ENCODE measurements around the gene LRRC8B.
A peak's percentile ranks its signal among the peaks of the same experiment; 100 is the strongest.
"Not testable (repeated sequence)": the region's sequence is repeated elsewhere in the genome, so short reads cannot be mapped to it uniquely, and the experiment has no call there.

The LRRC8B gene

DNA sequence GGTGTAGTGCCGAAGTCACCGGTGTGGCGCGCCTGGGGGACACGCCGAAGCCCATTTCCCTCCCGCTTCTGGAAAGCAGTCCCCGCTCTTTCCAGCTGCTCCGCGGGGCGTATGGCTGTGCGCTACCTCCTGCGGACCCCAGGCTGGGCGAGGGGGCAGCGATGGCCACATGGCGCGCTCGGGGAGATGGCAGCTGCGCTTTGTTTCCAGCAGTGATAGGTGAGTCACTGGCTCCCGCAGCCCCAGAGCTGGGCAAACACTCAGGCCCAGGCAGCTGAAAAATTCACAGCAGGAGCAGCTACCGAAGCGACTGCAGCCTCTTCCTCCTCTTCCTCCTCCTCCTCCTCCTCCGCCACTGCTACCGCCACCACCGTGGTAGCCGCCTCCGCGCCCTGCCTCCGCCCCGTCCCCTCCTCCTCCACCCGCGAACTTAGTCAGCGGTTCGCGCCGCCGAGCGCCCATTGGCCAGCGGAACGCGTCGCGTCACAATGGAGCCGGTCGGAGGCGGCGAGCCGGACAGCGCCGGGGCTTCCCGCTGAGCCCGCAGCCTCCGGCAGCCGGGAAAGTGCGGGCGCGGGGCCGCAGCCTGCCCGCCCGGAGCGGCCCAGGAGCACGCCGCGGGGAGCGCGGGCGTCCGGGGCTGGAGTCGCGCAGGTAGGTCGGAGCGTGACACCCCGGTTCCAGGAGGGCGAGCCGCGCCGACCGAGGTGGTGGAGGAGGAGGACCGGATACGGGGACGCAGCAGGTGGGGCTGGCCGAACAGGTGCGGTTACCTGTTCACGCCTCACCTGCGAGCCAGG is at the start of gene LRRC8B:
TSS of gene LRRC8B (plus strand) at position 461 of the 800 bp plus-strand sequence. CDS start 57,822 bp downstream, outside the sequence.
- DNase-seq (ENCODE audit: low spot score): peak; percentile 91

DNA sequence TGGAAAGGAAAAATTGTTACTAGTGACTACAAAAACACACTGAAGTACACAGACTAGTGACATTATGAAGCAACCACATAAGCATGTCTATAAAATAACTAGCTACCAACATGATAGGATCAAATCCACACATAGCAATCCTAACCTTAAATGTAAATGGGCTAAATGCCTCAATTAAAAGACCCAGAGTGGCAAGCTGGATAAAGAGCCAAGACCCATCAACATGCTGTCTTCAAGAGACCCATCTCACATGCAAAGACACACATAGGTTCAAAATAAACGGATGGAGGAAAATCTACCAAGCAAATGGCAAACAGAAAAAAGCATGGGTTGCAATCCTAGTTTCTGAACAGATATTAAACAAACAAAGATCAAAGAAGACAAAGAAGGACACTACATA is 49.4 kb upstream of the LRRC8B start:
- DNase-seq (ENCODE audit: low spot score): no peak

DNA sequence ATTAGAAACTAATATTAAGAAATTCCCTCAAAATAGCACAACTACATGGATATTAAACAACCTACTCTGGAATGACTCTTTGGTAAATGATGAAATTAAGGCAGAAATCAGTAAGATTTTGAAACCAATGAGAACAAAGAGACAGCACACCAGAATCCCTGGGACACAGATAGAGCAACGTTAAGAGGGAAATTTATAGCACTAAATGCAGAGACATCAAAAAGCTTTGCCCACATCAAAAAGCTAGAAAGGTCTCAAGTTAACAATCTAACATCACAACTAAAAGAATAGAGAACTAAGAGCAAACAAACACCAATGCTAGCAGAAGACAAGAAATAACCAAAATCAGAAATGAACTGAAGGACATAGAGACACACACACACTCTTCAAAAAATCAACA is 48.6 kb upstream of the LRRC8B start:
- no peak for DNase-seq (ENCODE audit: low spot score)

DNA sequence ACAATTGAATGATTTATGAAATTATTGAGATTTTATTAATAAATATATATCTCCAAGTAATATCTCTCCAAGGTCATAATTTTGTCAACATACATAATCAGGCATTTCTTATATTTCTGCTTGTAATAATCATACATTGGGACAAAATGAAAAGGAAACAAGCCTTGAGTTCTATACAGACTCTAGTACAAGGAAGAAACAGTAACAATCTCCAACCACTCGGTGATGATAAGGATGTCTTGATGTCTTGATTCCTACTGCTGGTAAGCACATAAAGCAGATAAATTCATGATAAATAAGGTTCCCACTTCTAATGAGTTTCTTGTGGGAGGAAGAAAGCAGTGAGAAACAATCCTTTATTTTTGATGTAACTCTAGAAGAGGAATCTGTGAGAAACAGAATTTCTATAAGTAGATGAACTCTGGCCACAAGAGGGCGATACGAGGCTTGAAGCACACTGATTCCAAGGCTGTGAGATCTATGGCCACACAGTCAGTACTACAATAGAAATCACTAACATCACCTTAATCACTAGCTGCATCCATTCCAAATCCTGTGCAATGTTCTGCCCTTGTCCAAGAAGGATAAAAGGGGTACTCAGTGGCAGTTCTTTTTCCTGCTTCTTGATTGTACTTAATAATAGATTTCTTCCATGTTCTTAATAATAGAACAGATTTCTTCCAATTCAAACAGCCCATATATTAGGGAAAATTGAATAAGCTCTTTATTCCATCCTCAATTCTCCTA is 41.4 kb upstream of the LRRC8B start:
- DNase-seq (ENCODE audit: low spot score): peak; percentile 75

DNA sequence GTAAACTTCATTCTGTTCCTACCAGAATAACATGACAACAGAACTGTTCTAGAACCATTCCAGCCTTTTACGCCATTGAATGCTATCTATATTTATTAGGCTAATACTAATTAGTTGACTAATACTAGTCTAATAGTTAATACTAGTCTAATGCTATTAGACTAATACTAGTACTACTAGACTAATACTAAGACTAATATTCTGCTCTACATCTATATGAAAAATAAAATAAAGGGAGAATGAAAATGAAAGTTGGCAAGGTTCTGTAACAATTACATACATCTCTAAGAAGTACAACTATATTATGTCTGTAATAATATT is 40.9 kb upstream of the LRRC8B start:
- no peak for DNase-seq (ENCODE audit: low spot score)

DNA sequence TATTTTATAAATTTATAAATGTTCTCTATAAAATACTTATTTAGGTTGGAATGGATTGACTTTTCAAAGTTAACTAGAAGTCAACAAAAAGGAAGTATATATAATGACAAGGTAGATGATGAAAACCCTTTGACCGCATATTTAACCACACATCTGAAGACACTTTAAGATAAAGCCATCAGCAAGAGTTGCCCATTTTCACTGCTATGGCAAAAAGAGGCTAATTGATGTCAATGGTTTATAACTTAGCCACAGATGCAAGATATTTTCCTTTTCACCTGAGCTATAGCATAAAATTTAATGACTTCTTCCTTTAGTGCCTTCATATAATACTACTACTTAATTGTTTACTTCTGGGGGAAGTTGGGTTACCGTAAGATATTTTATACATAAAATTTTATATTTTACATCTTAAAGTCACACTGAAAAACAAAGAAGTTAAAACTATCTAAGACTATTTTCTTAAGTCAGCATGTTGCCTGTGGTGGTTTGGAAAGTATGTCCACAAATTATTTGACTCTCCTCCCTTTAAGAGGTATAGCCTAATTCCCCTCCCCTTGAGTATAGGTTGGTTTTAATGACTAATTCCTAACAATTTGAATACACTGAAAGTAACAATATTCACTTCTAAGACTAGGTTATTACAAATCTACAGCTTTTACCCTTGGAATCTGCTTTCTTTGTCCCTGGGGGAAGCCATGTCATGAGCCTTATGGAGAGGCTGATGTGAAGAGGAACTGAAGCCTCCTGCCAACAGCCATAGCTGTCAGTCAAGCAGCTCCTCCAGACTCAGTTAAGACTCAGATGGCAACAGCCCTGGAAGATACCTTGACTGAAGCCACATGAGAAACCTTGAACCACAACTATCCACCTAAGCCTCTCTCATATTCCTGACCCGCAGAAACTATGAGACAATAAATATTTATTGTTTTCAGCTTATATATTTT is 40.3 kb upstream of the LRRC8B start:
- no peak for DNase-seq (ENCODE audit: low spot score)

DNA sequence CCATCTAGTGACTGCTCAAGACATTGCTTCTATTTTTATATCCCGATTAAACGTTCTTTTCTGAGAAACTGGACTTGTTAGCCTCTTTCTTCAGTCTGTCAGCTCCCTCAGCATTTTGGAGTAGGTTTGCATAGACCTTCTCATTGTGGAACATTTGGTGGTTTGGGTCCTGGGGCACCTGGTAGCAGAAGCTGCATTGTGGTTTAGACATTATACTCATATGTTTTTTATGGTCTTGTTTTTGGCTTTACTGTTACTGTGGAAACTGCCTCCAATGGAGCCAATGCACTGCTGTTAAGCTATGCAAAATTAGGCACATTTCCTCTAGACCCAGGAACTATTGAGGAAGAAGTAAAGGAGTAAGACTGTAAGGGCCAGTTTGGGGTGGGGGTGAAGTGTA is 36.7 kb upstream of the LRRC8B start:
- DNase-seq (ENCODE audit: low spot score): no peak

DNA sequence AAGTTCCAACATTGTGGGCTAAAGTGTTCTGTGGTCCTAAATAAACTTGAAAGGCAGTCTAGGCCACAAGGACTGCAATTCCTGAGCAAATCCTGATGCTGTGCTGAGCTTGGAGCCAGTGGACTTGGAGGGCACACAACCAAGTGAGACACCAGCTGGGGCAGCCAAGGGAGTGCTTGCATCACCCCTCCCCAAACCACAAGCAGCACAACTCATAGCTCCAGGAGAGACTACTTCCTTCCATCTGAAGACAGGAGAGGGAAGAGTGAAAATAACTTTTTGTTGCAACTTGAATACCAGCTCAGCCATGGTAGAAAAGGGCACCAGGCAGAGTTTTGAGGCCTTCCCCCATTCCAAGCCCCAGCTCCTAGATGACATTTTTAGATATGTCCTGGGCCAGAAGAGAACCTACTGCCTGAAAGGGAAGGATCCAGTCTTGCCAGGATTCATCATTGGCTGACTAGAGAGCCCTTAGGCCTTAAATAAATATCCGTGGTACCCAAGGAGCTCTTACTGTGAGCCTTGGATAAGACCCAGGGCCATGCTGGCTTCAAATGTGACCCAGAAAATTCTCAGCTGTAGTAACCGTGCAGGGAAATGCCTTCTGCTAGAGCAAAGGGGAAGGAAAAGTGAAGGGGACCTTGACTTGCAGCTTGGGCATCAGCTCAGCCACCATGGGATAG is 35.4 kb upstream of the LRRC8B start:
- peak; percentile 68 for DNase-seq (ENCODE audit: low spot score)

DNA sequence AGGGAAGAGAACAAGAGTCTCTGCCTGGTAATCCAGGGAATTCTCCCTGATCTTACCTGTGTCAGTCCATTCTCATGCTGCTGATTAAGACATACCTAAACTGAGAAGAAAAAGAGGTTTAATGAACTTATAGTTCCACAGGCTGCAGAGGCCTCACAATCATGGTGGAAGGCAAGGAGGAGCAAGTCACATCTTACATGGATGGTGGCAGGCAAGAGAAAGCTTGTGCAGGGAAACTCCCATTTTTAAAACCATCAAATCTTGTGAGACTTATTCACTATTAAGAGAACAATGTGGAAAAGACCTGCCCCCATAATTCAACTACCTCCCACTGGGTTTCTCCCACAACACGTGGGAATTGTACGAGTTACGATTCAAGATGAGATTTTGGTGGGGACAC is 34.2 kb upstream of the LRRC8B start:
- no peak for DNase-seq (ENCODE audit: low spot score)

DNA sequence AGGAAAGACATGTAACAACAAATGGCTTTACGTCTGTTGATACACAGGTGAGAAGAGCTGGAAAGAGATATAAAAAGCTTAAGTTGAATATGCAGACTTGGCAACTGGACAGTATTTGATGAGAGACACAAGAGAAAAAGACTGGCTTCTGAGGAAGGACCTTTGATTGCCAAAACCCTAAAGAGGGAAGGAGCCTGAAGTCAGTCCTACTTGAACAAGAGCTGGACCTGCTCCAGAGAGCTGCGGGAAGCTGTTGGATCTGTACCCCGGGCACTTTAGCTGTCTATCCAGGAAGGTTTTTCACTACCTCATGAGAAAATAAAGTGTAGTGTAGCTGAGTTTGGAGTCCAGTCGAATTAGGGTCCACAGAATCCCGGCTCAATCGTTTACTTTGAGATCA is 25.3 kb upstream of the LRRC8B start:
- no peak for DNase-seq (ENCODE audit: low spot score)

DNA sequence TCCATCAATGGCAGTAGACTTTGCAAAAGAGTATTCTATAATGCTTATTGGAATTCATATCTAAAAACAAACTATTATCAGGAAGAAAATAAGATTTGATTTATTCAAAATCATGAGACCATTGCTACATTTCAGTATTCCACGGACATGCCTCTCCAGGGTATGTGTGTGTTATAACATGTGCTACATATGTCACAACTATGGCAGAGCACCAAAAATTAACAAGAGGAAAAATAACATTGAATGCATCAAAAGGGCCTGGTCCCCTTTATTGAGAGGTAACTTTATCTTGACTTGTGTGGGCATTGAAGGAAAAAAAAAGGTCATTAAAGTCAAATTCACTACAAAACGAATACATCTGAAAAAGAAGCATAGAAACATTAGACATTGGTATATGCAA is 22.6 kb upstream of the LRRC8B start:
- no peak for DNase-seq (ENCODE audit: low spot score)

DNA sequence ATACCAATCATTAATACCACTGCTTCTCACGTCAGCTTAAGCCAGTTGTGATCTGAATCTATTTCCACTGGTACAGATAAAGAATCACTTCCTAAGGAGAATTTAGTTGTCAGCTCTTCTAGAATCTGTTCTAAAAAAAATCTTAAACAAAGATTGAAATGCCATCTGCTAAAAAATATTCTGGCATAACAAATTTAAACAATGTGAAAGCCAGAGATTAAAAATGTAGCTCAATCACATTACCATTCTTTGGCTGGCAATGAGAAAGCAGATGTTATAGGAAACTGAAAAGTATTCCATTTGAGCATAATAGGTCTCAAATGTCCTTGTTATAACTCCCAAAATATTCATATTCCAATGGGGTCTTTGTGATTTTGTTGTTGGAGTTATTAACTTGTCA is 21.7 kb upstream of the LRRC8B start:
- no peak for DNase-seq (ENCODE audit: low spot score)

DNA sequence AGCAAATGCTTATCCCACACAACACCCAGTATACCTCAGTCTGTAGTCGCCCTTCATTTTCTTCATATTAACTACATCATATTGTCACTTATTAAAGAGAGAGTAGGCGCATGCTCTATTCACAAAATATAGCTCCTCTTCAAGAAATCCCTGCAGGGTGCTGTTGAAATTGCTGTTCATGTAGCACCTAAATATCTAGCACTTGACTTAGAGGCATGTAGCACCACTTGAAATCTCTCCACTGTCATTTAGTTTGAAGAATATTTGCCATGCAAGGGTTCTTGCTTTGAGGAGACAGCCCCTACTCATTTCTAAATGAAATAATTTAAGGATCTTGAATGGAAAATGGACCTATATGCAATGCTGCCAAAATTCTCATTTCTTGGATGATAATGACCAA is 20.9 kb upstream of the LRRC8B start:
- no peak for DNase-seq (ENCODE audit: low spot score)

DNA sequence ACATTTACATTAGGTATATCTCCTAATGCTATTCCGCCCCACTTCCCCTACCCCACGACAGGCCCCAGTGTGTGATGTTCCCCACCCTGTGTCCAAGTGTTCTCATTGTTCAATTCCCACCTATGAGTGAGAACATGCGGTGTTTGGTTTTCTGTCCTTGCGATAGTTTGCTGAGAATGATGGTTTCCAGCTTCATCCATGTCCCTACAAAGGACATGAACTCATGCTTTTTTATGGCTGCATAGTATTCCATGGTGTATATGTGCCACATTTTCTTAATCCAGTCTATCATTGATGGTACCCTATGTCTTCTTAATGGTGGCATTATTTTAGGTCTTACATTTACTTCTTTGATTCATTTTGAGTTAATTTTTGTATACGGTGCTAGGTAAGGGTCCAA is 14.6 kb upstream of the LRRC8B start:
- DNase-seq (ENCODE audit: low spot score): not testable (repeated sequence)

DNA sequence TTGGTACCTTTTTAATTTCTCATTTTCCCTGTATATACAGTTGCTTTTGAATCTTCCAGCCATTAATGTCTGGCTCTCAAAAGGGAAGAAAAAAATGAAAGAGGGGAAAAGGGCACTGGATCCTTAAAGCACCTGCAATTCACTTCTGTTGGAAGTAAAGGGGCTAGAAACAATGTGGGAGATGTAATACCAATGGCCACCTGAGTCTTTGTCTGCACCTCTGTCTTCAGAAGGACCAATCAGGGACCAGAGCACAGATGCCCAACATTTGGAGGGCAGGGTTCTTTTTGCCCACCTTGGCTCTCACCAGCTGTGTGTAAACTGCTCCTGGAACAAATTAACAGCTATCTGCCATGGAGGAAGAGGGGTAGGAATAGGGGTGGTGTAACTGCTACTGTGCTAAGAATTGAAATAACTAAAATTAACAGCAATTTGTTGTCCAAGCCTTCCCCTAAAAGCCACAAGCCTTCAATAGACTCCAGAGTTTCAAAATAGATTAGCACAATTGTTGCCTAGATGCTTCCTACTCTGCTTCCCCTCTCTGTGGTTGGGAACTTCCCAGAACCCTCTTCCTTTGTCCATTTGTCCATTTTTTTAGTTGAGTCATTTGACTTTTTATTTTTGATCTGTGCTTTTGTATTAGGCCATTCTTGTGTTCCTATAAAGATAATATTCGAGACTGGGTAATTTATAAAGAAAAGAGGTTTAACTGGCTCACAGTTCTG is 11.5 kb upstream of the LRRC8B start:
- no peak for DNase-seq (ENCODE audit: low spot score)

DNA sequence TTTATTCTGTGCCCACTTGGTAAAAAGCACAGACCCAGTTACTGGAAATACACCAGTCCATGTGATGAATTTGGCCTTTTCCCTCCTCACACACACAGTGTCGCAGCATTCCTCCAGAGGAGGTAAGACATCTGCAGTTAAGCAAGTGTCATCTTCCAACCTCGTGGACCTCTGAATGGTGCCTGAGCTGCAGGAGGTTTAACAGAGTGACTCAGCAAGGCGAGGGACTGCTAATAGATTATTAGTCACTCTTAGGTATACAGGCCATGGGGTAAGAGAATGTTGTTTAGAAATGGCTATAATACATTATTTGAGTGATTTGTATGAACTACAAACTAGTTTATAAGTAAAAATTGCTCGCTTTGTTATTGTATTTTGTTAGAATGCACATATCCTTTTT is 8.6 kb upstream of the LRRC8B start:
- DNase-seq (ENCODE audit: low spot score): peak; percentile 87

DNA sequence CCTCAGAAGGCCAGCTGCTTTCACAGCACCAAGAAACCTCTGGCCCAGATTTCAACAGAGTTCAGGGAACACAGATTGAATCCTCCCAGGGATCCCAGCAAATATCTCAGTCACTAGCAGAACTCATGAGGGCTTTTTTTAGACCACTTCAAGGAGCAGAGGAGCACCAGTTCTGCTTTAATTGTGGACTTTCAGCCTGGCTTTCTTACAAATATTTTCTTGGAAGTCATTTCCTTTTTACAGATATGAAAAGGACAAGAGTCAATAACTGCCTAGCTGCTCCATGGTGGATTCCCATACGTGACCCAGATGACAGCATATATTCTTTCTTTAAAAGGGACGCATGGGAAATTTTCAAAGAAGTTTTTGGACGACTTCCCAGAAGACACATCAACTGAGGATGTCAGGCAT is 6.4 kb upstream of the LRRC8B start:
- DNase-seq (ENCODE audit: low spot score): peak; percentile 12

DNA sequence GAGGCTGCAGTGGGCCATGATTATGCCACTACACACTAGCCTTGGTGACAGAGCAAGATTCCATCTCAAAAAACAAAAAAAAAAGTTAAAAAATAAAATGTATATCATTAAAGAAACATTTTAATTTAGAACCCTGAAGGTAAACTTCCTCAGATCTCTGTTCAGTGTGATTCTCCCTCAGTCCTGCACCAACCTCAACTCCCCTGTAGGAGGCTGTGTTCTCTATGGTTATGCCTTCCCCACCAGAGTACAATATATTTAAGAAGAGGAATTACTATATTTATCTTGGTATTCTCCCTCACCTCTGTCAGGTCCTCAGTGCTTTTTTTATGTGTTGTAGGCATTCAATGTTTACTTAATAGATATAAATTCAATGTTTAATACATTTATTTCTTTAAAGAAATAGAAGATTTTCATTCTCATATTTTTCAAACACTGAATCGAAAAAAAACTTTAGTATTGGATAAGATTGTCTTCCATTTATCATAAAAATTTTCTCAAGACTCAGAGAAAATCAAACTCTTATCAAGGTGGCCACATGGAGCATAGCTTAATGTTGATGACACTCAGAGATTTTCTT is 4.8 kb upstream of the LRRC8B start:
- DNase-seq (ENCODE audit: low spot score): peak; percentile 39

DNA sequence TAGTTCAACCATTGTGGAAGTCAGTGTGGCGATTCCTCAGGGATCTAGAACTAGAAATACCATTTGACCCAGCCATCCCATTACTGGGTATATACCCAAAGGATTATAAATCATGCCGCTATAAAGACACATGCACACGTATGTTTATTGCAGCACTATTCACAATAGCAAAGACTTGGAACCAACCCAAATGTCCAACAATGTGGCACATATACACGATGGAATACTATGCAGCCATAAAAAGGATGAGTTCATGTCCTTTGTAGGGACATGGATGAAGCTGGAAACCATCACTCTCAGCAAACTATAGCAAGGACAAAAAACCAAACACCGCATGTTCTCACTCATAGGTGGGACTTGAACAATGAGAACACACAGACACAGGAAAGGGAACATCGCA is 2.7 kb upstream of the LRRC8B start:
- DNase-seq (ENCODE audit: low spot score): not testable (repeated sequence)

DNA sequence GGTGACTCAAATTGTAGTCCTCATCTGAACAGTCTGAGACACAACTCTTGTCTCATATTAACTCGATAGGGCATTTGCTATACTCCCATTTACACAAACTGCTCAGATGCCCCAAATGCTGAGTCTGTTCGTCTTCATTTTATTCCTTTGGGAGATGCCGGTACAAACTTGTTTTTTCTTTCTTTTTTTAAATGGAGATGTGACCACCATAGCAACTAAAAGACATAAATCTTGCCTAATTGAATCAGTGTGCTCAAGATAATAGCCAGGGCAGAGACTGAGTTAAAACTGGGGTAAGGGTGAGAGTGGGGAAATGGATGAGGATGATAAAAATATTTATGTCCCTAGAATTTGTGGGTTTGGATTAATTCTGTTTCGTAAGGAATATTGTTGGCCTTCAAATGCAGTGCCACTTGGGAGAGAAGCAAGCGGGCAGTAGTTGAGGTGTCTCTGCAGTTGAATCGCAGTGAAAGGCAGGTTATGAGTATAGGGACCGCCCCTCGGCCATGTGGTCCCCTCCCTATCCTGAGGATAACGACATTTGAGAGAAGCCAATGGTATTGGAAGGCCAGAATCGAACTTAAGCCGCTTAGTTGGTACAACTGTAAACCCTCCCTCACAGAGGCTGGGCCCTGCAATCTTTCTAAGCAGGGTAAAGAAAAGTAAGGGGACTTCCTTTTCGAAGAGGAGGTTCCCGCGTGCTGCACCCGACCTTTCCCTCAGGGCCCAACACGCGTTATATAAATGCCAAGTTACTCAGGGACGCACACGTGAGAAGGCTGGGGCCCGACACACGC is 859 bp upstream of the LRRC8B start:
- peak; percentile 59 for DNase-seq (ENCODE audit: low spot score)

All from kidney tubule cell (primary cell).